ENCODE results near the gene ITPR1. TPM values are rescaled to one million over a fixed set of nuclear protein-coding genes. Genes with fewer than 3 reads are reported as not detected.

Gene ITPR1
- total RNA-seq, 4 donors from 2014 or later = 210 to 261 (median 232) TPM

GRCh38 chr3:4645468-4645867, 152.3 kb downstream of the ITPR1 start:
- H3K27me3 ChIP-seq = no peaks in the 10 kb centered on the region
- TF ChIP-seq POLR2A (IDR thresholded peaks at IDR 0.05) (no peak), CTCF (IDR thresholded peaks at IDR 0.05) (no peak)
- peaks cover 8 to 11% of the 10 kb centered on the region in 2 donors for H3K36me3 ChIP-seq
- no peak overlapping the region for H3K4me3 ChIP-seq (replicated peaks in 1 of 3)
- intact Hi-C loops (cut with DNase I) = no loop called here
- DNase-seq = no peak
- H3K4me1 ChIP-seq = peaks cover 17% of the 10 kb centered on the region in 2 donors
- WGBS, 2 donors = 84 to 88% methylated on average over 6 of the region's 6 CpGs
- no peaks in the 10 kb centered on the region for H3K9me3 ChIP-seq
- peak overlapping the region in 2 of 3 donors; percentile 58 to 72 for H3K27ac ChIP-seq

- intact Hi-C loops (cut with DNase I) = no loop called here
- Histone ChIP-seq H3K27ac (no peak overlapping the region), H3K9me3 (no peaks in the 10 kb centered on the region), H3K27me3 (no peaks in the 10 kb centered on the region), H3K4me3 (replicated peaks in 1 of 3) (no peak overlapping the region), H3K4me1 (peaks cover 16 to 17% of the 10 kb centered on the region in 2 donors), H3K36me3 (peaks cover 14 to 16% of the 10 kb centered on the region in 2 donors)
- no peak for TF ChIP-seq CTCF (IDR thresholded peaks at IDR 0.05)
- TF ChIP-seq POLR2A (IDR thresholded peaks at IDR 0.05) = no peak
- 92 to 93% methylated on average over 2 of the region's 2 CpGs for WGBS, 2 donors
- no peak for DNase-seq
These were observed 154.3 kb downstream of the ITPR1 start for GRCh38 chr3:4647411-4647810.

- TF ChIP-seq POLR2A (IDR thresholded peaks at IDR 0.05) (no peak), CTCF (IDR thresholded peaks at IDR 0.05) (no peak)
- no peaks in the 10 kb centered on the region for H3K27me3 ChIP-seq
- no peak for DNase-seq
- WGBS, 2 donors = 68 to 74% methylated on average over 17 of the region's 17 CpGs
- intact Hi-C loops (cut with DNase I) = no loop called here
- H3K9me3 ChIP-seq = no peaks in the 10 kb centered on the region
- no peak overlapping the region for H3K4me3 ChIP-seq (replicated peaks in 1 of 3)
- peaks cover 19 to 27% of the 10 kb centered on the region in 2 donors for H3K36me3 ChIP-seq
- no peaks in the 10 kb centered on the region for H3K4me1 ChIP-seq
- H3K27ac ChIP-seq = no peak overlapping the region
These were observed 162.2 kb downstream of the ITPR1 start for GRCh38 chr3:4655145-4656045.

- H3K9me3 ChIP-seq = no peaks in the 10 kb centered on the region
- intact Hi-C loops (cut with DNase I) = no loop called here
- H3K27me3 ChIP-seq = no peaks in the 10 kb centered on the region
- no peak for TF ChIP-seq POLR2A (IDR thresholded peaks at IDR 0.05)
- peak; percentile 13 to 50 (median 22) for TF ChIP-seq CTCF (IDR thresholded peaks at IDR 0.05)
- 58 to 62% methylated on average over 6 of the region's 6 CpGs for WGBS, 2 donors
- H3K4me1 ChIP-seq = no peaks in the 10 kb centered on the region
- H3K36me3 ChIP-seq = peaks cover 19 to 27% of the 10 kb centered on the region in 2 donors
- H3K27ac ChIP-seq = no peak overlapping the region
- no peak overlapping the region for H3K4me3 ChIP-seq (replicated peaks in 1 of 3)
- DNase-seq = peak; percentile 15 to 17
These were observed 162.9 kb downstream of the ITPR1 start for GRCh38 chr3:4656059-4656458.

Measured in thyroid gland (tissue), 4 donors.